NCI-H1436 treated with DMSO at 0.1 percent for 48 hours (cell line): ENCODE data around the gene LDLR.
"Not testable (repeated sequence)": the region's sequence is repeated elsewhere in the genome, so short reads cannot be mapped to it uniquely, and the experiment has no call there.

Experiments used
- DNase-seq: peaks from one replicate; lab custom pipeline; 2025; lab: John Stamatoyannopoulos, UW

The LDLR gene

DNA sequence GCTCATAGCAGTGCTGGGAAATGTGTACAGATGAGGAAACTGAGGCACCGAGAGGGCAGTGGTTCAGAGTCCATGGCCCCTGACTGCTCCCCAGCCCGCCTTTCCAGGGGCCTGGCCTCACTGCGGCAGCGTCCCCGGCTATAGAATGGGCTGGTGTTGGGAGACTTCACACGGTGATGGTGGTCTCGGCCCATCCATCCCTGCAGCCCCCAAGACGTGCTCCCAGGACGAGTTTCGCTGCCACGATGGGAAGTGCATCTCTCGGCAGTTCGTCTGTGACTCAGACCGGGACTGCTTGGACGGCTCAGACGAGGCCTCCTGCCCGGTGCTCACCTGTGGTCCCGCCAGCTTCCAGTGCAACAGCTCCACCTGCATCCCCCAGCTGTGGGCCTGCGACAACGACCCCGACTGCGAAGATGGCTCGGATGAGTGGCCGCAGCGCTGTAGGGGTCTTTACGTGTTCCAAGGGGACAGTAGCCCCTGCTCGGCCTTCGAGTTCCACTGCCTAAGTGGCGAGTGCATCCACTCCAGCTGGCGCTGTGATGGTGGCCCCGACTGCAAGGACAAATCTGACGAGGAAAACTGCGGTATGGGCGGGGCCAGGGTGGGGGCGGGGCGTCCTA, 15.9 kb downstream of the LDLR start:
- no peak for DNase-seq

- DNase-seq = no peak
Observed at GRCh38 chr19:11106477-11106876, 17.2 kb downstream of the LDLR start.

DNA sequence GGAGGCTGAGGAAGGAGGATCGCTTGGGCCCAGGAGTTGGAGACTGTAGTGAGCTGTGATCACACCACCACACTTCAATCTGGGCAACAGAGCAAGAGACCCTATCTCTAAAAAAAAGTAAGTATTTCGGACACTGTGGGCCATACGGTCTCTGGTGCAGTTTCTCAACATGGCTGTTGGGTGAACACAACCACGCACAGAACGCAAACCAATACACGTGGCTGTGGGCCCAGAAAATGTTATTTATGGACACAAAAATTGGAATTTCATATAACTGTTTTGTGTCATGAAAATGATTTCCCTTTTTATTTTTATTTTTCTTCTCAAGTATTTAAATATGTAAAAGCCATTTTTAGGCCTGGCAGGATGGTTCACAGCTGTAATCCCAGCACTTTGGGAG, 19.5 kb downstream of the LDLR start:
- no peak for DNase-seq

DNA sequence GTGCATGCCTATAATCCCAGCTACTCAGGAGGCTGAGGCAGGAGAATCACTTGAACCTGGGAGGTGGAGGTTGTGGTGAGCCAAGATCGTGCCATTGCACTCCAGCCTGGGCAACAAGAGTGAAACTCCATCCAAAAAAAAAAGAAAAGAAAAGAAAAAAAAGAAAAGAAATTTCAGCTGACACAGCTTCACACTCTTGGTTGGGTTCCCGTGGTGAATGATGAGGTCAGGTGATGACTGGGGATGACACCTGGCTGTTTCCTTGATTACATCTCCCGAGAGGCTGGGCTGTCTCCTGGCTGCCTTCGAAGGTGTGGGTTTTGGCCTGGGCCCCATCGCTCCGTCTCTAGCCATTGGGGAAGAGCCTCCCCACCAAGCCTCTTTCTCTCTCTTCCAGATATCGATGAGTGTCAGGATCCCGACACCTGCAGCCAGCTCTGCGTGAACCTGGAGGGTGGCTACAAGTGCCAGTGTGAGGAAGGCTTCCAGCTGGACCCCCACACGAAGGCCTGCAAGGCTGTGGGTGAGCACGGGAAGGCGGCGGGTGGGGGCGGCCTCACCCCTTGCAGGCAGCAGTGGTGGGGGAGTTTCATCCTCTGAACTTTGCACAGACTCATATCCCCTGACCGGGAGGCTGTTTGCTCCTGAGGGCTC, 22.0 kb downstream of the LDLR start:
- no peak for DNase-seq

DNA sequence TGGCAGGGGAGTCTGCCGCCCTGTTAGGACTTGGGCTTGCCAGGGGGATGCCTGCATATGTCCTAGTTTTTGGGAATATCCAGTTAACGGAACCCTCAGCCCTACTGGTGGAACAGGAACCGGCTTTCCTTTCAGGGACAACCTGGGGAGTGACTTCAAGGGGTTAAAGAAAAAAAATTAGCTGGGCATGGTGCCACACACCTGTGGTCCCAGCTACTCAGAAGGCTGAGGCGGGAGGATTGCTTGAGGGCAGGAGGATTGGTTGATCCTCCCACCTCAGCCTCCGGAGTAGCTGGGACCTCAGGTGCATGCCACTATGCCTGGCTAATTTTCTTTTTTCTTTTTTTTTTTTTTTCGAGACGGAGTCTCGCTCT, 22.5 kb downstream of the LDLR start:
- DNase-seq = no peak

DNA sequence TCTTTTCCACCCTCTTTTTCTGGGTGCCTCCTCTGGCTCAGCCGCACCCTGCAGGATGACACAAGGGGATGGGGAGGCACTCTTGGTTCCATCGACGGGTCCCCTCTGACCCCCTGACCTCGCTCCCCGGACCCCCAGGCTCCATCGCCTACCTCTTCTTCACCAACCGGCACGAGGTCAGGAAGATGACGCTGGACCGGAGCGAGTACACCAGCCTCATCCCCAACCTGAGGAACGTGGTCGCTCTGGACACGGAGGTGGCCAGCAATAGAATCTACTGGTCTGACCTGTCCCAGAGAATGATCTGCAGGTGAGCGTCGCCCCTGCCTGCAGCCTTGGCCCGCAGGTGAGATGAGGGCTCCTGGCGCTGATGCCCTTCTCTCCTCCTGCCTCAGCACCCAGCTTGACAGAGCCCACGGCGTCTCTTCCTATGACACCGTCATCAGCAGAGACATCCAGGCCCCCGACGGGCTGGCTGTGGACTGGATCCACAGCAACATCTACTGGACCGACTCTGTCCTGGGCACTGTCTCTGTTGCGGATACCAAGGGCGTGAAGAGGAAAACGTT, 24.0 kb downstream of the LDLR start:
- DNase-seq = no peak

- no peak for DNase-seq
Observed at GRCh38 chr19:11115042-11115441, 25.8 kb downstream of the LDLR start.

DNA sequence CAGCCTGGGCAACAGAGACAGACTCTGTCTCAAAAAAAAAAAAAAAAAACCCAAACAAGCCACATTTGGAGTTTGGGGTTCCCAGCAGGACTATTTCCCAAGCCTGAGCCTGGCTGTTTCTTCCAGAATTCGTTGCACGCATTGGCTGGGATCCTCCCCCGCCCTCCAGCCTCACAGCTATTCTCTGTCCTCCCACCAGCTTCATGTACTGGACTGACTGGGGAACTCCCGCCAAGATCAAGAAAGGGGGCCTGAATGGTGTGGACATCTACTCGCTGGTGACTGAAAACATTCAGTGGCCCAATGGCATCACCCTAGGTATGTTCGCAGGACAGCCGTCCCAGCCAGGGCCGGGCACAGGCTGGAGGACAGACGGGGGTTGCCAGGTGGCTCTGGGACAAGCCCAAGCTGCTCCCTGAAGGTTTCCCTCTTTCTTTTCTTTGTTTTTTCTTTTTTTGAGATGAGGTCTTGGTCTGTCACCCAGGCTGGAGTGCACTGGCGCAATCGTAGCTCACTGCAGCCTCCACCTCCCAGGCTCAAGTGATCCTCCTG, 26.7 kb downstream of the LDLR start:
- DNase-seq = no peak

- no peak for DNase-seq
Observed at GRCh38 chr19:11116507-11116906, 27.2 kb downstream of the LDLR start.

DNA sequence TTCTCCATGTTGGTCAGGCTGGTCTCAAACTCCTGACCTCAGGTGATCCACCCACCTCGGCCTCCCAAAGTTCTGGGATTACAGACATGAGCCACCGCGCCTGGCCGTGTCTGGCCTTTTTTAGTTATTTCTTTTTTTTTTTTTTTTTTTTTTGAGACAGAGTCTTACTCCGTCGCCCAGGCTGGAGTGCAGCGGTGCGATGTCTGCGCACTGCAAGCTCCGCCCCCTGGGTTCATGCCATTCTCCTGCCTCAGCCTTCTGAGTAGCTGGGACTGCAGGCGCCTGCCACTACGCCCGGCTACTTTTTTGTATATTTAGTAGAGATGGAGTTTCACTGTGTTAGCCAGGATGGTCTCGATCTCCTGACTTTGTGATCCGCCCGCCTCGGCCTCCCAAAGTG, 32.7 kb downstream of the LDLR start:
- not testable (repeated sequence) for DNase-seq

GRCh38 chr19:11123114-11123513, 33.9 kb downstream of the LDLR start:
- DNase-seq = no peak

DNA sequence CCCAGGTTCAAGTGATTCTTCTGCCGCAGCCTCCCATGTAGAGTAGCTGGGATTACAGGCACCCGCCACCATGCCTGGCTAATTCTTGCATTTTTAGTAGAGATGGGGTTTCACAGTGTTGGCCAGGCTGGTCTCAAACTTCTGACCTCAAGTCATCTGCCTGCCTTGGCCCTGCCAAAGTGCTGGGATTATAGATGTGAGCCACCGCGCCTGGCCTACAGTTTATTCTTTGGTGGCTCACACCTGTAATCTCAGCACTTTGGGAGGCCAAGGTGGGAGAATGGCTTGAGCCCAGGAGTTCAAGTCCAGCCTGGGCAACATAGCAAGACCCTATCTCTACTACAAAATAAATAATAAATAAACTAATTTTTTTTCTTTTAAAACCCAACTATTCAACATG, 34.9 kb downstream of the LDLR start:
- not testable (repeated sequence) for DNase-seq

DNA sequence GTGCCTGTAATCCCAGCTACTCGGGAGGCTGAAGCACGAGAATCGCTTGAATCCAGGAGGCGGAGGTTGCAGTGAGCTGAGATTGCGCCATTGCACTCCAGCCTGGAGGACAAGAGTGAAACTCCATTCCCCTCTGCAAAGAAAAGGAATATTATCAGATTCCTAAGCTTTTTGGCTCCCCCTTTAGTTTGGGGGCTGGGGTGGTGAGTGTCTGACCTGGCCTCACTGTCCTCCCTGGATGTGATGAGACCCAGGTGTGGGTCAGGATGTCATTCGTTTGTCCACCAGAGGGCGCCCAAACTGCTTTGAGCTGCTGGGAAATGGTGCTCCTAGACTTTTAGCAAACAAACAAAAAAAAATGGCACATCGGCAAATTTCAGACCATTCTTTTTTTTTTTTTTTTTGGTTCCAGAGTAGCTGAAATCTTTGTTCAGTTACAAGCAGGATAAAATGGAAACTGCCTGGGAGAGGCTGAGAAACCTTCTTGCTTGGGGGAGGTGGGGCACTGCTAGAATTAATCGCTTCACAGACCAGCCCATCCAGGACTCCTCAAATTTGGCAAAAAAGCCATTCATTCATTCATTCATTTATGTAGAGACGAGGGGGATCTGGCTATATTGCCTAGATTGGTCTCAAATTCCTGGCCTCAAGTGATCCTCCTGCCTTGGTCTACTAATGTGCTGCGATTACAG, 36.9 kb downstream of the LDLR start:
- no peak for DNase-seq

DNA sequence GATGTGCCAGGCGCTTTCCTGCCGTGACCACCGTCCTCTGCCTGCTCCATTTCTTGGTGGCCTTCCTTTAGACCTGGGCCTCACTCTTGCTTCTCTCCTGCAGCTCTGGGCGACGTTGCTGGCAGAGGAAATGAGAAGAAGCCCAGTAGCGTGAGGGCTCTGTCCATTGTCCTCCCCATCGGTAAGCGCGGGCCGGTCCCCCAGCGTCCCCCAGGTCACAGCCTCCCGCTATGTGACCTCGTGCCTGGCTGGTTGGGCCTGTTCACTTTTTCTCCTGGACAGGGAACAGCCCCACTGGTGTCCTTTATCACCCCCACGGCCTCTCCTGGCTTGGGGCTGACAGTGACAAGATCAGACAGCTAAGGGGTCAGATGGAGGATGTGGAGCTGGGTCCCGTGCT, 38.6 kb downstream of the LDLR start:
- DNase-seq = no peak

- DNase-seq = no peak
Observed at GRCh38 chr19:11130824-11131455, 41.7 kb downstream of the LDLR start.

- no peak for DNase-seq
Observed at GRCh38 chr19:11131471-11131870, 42.2 kb downstream of the LDLR start.

DNA sequence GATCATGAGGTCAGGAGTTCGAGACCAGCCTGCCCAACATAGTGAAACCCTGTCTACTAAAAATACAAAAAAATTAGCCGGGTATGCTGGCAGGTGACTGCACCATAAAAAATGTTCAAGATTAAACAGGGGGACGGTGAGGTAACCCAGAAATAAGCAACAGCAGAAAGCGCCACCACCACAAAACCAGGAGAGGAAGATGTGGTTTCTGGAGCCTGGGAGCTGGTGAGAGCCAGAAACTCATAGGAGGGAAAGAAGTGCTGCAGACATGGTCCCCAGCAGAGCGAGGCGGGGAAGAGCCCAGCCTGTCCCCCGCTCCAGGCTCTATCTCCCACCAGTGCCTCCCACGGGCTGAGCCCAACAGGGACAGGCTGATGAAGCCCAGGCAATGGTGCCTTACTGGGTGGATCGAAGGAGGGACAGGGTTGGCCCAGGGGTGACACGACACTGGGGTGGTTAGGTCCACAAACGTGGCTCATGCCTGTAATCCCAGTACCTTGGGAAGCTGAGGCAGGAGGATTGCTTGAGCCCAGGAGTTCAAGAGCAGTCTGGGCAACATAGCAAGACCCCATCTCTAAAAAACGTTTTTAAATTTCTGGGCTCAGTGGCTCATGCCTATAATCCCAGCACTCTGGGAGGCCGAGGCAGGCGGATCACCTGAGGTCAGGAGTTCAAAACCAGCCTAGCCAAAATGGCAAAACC, 47.3 kb downstream of the LDLR start:
- DNase-seq = no peak

- DNase-seq = peak; percentile 26
Observed at GRCh38 chr19:11137542-11138384, 48.5 kb downstream of the LDLR start.

DNA sequence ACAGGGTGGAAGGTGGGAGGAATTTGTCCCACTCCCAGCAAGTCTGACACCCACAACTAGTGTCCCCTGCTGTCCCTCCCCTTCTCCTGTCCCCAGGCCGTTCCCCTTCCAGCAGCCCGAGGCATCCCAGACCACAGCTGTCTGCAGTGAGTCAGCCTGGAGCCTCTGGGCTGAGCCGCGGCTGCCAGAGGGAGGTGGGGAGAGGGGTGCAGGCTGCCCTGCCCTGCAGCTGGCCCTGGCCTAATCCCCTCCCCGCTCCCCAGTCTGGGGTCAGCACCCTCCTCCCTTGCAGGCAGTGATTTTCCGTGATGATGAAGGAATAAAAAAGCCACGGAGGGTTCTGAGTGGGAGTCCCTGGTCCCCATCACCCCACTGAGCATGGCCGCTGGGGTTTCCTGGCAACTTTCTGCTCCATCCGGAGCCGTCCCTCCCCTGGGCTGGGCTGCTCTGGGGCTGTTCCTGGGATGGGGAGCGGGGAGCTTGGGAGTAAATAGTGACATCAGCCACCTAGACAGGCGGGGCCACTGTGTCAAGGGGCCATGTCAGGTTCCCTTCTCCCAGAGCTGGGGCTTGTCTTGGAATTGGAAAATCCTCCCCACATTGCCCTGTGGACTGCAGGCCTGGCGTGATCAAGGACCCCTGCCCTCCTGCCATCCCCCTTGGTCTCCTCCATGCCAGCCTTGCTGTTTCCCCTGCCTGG, 49.5 kb downstream of the LDLR start:
- no peak for DNase-seq

- DNase-seq = not testable (repeated sequence)
Observed at GRCh38 chr19:11140023-11140538, 50.8 kb downstream of the LDLR start.
